Neuronal stem cell (in vitro differentiated cells): ENCODE data around the gene PHKA2.

Experiments used
- DNase-seq: peaks from one replicate; pipeline ENCODE4 v3.0.0-alpha.2; 2013; ENCODE audit warnings: low spot score
- H2AFZ ChIP-seq: one replicate; pipeline ENCODE4 v1.6.1; 2013; ENCODE audit warnings: mild to moderate bottlenecking, low read length, inconsistent platforms
- H2AK5ac ChIP-seq: 2 replicates; pipeline ENCODE4 v1.6.1; 2013; ENCODE audit warnings: low read depth, mild to moderate bottlenecking, inconsistent platforms, low read length, moderate library complexity, mixed read lengths
- H2BK120ac ChIP-seq: 2 replicates; pipeline ENCODE4 v1.6.1; 2013; ENCODE audit warnings: low read depth, mild to moderate bottlenecking, inconsistent platforms, low read length, moderate library complexity, mixed read lengths
- H2BK12ac ChIP-seq: one replicate; pipeline ENCODE4 v1.6.1; 2013; ENCODE audit warnings: low read length, inconsistent platforms
- H2BK15ac ChIP-seq: 2 replicates; pipeline ENCODE4 v1.6.1; 2013; ENCODE audit warnings: mild to moderate bottlenecking, low read length, inconsistent platforms, mixed read lengths
- H2BK5ac ChIP-seq: one replicate; pipeline ENCODE4 v1.6.1; 2013; ENCODE audit warnings: inconsistent platforms, mild to moderate bottlenecking, low read length, moderate library complexity
- H3K14ac ChIP-seq: one replicate; pipeline ENCODE4 v1.6.1; 2013; ENCODE audit warnings: low read length, inconsistent platforms
- H3K18ac ChIP-seq: 2 replicates; pipeline ENCODE4 v1.6.1; 2013; ENCODE audit warnings: low read length, inconsistent platforms
- H3K23ac ChIP-seq: 2 replicates; pipeline ENCODE4 v1.6.1; 2013; ENCODE audit warnings: low read depth, mild to moderate bottlenecking, mixed read lengths, low read length, inconsistent platforms; ENCODE audit not compliant: poor library complexity
- H3K27ac ChIP-seq: replicated peaks from 3 replicates; pipeline ENCODE4 v1.5.1; 2013; ENCODE audit warnings: low read length, inconsistent platforms
- H3K27me3 ChIP-seq, 3 experiments: 2 replicates each; pipeline ENCODE4 v1.6.1; 2013; ENCODE audit warnings: low read length in 3 of 3, mild to moderate bottlenecking in 2 of 3, inconsistent platforms in 1 of 3, low read depth in 1 of 3, mixed read lengths in 1 of 3, moderate library complexity in 1 of 3; ENCODE audit not compliant: control insufficient read depth in 3 of 3, insufficient read depth in 3 of 3
- H3K36me3 ChIP-seq, 2 donors: replicated peaks in 1 of 2; 2 replicates each; pipeline ENCODE4 v1.6.1; 2013; ENCODE audit warnings: low read length in 2 of 2; ENCODE audit not compliant: control insufficient read depth in 2 of 2, insufficient read depth in 2 of 2
- H3K4ac ChIP-seq: 2 replicates; pipeline ENCODE4 v1.6.1; 2013; ENCODE audit warnings: inconsistent platforms, mild to moderate bottlenecking, low read length, moderate library complexity
- H3K4me1 ChIP-seq, 2 donors: 1 replicate in 1 of 2; 2 replicates in 1 of 2; pipeline ENCODE4 v1.6.1; 2013; ENCODE audit warnings: low read length in 2 of 2, low read depth in 1 of 2; ENCODE audit not compliant: control insufficient read depth in 2 of 2, insufficient read depth in 1 of 2
- H3K4me2 ChIP-seq: one replicate; pipeline ENCODE4 v1.6.1; 2013; ENCODE audit warnings: mild to moderate bottlenecking, low read length, inconsistent platforms; ENCODE audit not compliant: insufficient read depth, poor library complexity, severe bottlenecking
- H3K4me3 ChIP-seq, 2 donors: 2 replicates each; pipeline ENCODE4 v1.5.1; 2013; ENCODE audit warnings: low read length in 2 of 2, mild to moderate bottlenecking in 2 of 2, inconsistent platforms in 1 of 2, moderate library complexity in 1 of 2
- H3K79me1 ChIP-seq: one replicate; pipeline ENCODE4 v1.6.1; 2013; ENCODE audit warnings: low read depth, mild to moderate bottlenecking, inconsistent platforms, low read length, moderate library complexity
- H3K9ac ChIP-seq: one replicate; pipeline ENCODE4 v1.6.1; 2013; ENCODE audit warnings: mild to moderate bottlenecking, low read depth, low read length, inconsistent platforms; ENCODE audit not compliant: poor library complexity
- H3K9me3 ChIP-seq, 2 donors: replicated peaks in 1 of 2; 2 replicates each; pipeline versions ENCODE3 to v1.6.1; 2013; ENCODE audit warnings: low read length in 2 of 2, mild to moderate bottlenecking in 2 of 2, inconsistent platforms in 1 of 2, low read depth in 1 of 2, mixed read lengths in 1 of 2, moderate library complexity in 1 of 2; ENCODE audit not compliant: control insufficient read depth in 2 of 2, insufficient read depth in 1 of 2
- H4K8ac ChIP-seq: one replicate; pipeline ENCODE4 v1.6.1; 2013; ENCODE audit warnings: low read depth, mild to moderate bottlenecking, inconsistent platforms, low read length, moderate library complexity
- H4K91ac ChIP-seq: one replicate; pipeline ENCODE4 v1.6.1; 2013; ENCODE audit warnings: low read length, low read depth, mild to moderate bottlenecking, inconsistent platforms; ENCODE audit not compliant: poor library complexity
- WGBS, 2 donors: extraction: QIAGEN DNeasy Blood & Tissue Kit; methylation state at CpG; one replicate each; pipeline ENCODE4 v1.1.7; 2013; ENCODE audit warnings: missing lambda C conversion rate in 2 of 2, mixed read lengths in 1 of 2; ENCODE audit not compliant: insufficient read length in 2 of 2, insufficient replicate concordance in 1 of 2; ENCODE audit errors: extremely low coverage in 2 of 2; 5-methylcytosine and 5-hydroxymethylcytosine counted together

Gene PHKA2

GRCh38 chrX:18886005-18886343 is 97.9 kb downstream of the PHKA2 start:
- Histone ChIP-seq H3K27ac (no peak overlapping the region), H3K4me3 (peak overlapping the region in 1 of 2 donors; percentile 6)

GRCh38 chrX:18885328-18886004 is 98.4 kb downstream of the PHKA2 start:
- WGBS, 2 donors, result no CpG with 5 or more reads among the region's 8 CpGs
- Histone ChIP-seq H3K36me3 (no peaks in the 10 kb centered on the region), H2AK5ac (no peak overlapping the region), H3K27me3 (peaks cover 0 to 7% (median 0%) of the 10 kb centered on the region in 3 experiments), H3K9ac (no peak overlapping the region), H3K27ac (no peak overlapping the region), H3K14ac (no peak overlapping the region), H2BK120ac (no peak overlapping the region), H2AFZ (no peak overlapping the region), H3K4me2 (peak overlapping the region; percentile 31), H2BK12ac (no peak overlapping the region), H2BK15ac (no peak overlapping the region), H3K18ac (no peak overlapping the region), H3K9me3 (no peaks in the 10 kb centered on the region), H3K79me1 (no peaks in the 10 kb centered on the region), H3K23ac (no peak overlapping the region), H3K4me3 (no peak overlapping the region), H3K4ac (no peak overlapping the region), H4K8ac (no peak overlapping the region), H2BK5ac (no peak overlapping the region), H4K91ac (no peak overlapping the region), H3K4me1 (peaks cover 0 to 12% of the 10 kb centered on the region in 2 donors)
- no peak for DNase-seq

More at GRCh38 chrX:18886005-18886343, 97.9 kb downstream of the PHKA2 start:
- Histone ChIP-seq H3K27me3 (peaks cover 0 to 7% (median 0%) of the 10 kb centered on the region in 3 experiments), H2BK120ac (no peak overlapping the region), H3K14ac (no peak overlapping the region), H3K4ac (no peak overlapping the region), H2BK5ac (no peak overlapping the region), H4K8ac (no peak overlapping the region), H2AFZ (peak overlapping the region; percentile 75), H3K36me3 (no peaks in the 10 kb centered on the region), H4K91ac (no peak overlapping the region), H3K9me3 (no peaks in the 10 kb centered on the region), H2BK15ac (no peak overlapping the region), H3K4me2 (peak overlapping the region; percentile 31), H2AK5ac (no peak overlapping the region), H3K23ac (no peak overlapping the region), H3K4me1 (peaks cover 0 to 12% of the 10 kb centered on the region in 2 donors), H3K18ac (no peak overlapping the region), H3K79me1 (no peaks in the 10 kb centered on the region), H2BK12ac (no peak overlapping the region), H3K9ac (no peak overlapping the region)
- no peak for DNase-seq
- no CpG with 5 or more reads among the region's 12 CpGs for WGBS, 2 donors

GRCh38 chrX:18884916-18885315 is 99.0 kb downstream of the PHKA2 start:
- no peak overlapping the region for H3K18ac ChIP-seq
- no peak overlapping the region for H2BK12ac ChIP-seq
- no peak overlapping the region for H2AFZ ChIP-seq
- H3K27ac ChIP-seq, result no peak overlapping the region
- H3K79me1 ChIP-seq, result no peaks in the 10 kb centered on the region
- no peaks in the 10 kb centered on the region for H3K9me3 ChIP-seq
- no peak overlapping the region for H3K4me2 ChIP-seq
- no peak overlapping the region for H2BK5ac ChIP-seq
- no peak overlapping the region for H2BK120ac ChIP-seq
- H3K9ac ChIP-seq, result no peak overlapping the region
- DNase-seq, result no peak
- no peak overlapping the region for H3K23ac ChIP-seq
- H3K4me1 ChIP-seq, result peaks cover 0 to 12% of the 10 kb centered on the region in 2 donors
- H3K4ac ChIP-seq, result no peak overlapping the region
- H3K36me3 ChIP-seq, result no peaks in the 10 kb centered on the region
- H2BK15ac ChIP-seq, result no peak overlapping the region
- H4K8ac ChIP-seq, result no peak overlapping the region
- H3K14ac ChIP-seq, result no peak overlapping the region
- H4K91ac ChIP-seq, result no peak overlapping the region
- no peak overlapping the region for H3K4me3 ChIP-seq
- H2AK5ac ChIP-seq, result no peak overlapping the region
- peaks cover 0 to 7% (median 0%) of the 10 kb centered on the region in 3 experiments for H3K27me3 ChIP-seq
- WGBS, 2 donors, result no CpG with 5 or more reads among the region's 4 CpGs

GRCh38 chrX:18883961-18884765 is 99.8 kb downstream of the PHKA2 start:
- H2BK12ac ChIP-seq, result no peak overlapping the region
- H3K36me3 ChIP-seq, result no peaks in the 10 kb centered on the region
- no peak overlapping the region for H2BK120ac ChIP-seq
- H3K27ac ChIP-seq, result no peak overlapping the region
- peaks cover 0 to 12% of the 10 kb centered on the region in 2 donors for H3K4me1 ChIP-seq
- DNase-seq, result no peak
- H3K18ac ChIP-seq, result no peak overlapping the region
- H3K79me1 ChIP-seq, result no peaks in the 10 kb centered on the region
- WGBS, 2 donors, result no CpG with 5 or more reads among the region's 16 CpGs
- no peak overlapping the region for H2AFZ ChIP-seq
- no peak overlapping the region for H2BK15ac ChIP-seq
- H4K8ac ChIP-seq, result no peak overlapping the region
- no peak overlapping the region for H3K14ac ChIP-seq
- no peak overlapping the region for H3K23ac ChIP-seq
- H2BK5ac ChIP-seq, result no peak overlapping the region
- H3K4ac ChIP-seq, result no peak overlapping the region
- H3K4me2 ChIP-seq, result no peak overlapping the region
- H3K4me3 ChIP-seq, result no peak overlapping the region
- H4K91ac ChIP-seq, result no peak overlapping the region
- H3K27me3 ChIP-seq, result peaks cover 0 to 7% (median 0%) of the 10 kb centered on the region in 3 experiments
- no peak overlapping the region for H2AK5ac ChIP-seq
- H3K9ac ChIP-seq, result no peak overlapping the region
- no peaks in the 10 kb centered on the region for H3K9me3 ChIP-seq
